ENCODE measurements around the gene KCNK10. TPM values are rescaled to one million over a fixed set of nuclear protein-coding genes. Genes with fewer than 3 reads are reported as not detected.

The KCNK10 gene
- total and polyA plus RNA-seq, 10 of the 15 experiments (the other 5 are each of a cell fraction or from before 2014, with no cell fraction given): 0.01 to 0.06 (median 0.02) TPM; not detected in 7

DNA sequence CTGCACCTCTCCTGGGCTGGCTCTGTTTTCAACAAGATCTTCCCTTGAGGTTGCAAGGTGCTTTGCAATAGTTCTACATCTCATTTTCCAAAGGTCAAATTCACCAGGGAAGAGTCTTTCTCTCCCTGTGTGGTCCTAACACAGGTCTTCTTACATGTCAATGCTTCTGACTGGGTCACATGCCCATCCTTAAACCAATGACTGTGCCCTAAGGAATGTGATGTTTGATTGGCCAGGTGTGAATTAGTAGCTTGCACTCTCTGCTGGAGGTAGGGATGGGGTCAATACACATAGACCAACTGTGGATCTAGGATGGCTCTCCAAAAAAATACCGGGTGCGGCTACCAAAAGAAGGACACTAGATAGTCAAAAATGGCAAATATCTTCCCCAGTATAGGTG, 19.9 kb upstream of the KCNK10 start:
- FAIRE-seq (no peak), ATAC-seq (no peak), DNase-seq (ENCODE audit: low read depth, low spot score) (no peak)
- WGBS (ENCODE audit: insufficient coverage, insufficient replicate concordance, low lambda C conversion rate, missing lambda C conversion rate): 50% methylated on average over 2 of the region's 2 CpGs
- ChIA-PET RAD21 (ENCODE audit: unreplicated experiment) (no interaction called here), CTCF (no interaction called here), SMC1A (ENCODE audit: uncharacterized antibody, unreplicated experiment) (no interaction called here), POLR2A (no interaction called here)
- Histone ChIP-seq H3K9me3 (replicated peaks; ENCODE audit: control insufficient read depth, insufficient read depth, low read length) (no peaks in the 10 kb centered on the region), H3K27ac (ENCODE audit: control insufficient read depth, insufficient read depth) (no peak overlapping the region), H3K79me2 (ENCODE audit: control insufficient read depth, insufficient read depth, low read length) (no peaks in the 10 kb centered on the region), H3K4me2 (ENCODE audit: control insufficient read depth, insufficient read depth) (no peak overlapping the region), H2AFZ (ENCODE audit: control insufficient read depth, low read depth, low read length) (no peak overlapping the region), H3K27me3 (replicated peaks in 1 of 2; ENCODE audit: control insufficient read depth in 2 of 2, insufficient read depth in 2 of 2, low read length in 1 of 2) (no peaks in the 10 kb centered on the region), H3K4me1 (ENCODE audit: control insufficient read depth, insufficient read depth, low read length) (no peaks in the 10 kb centered on the region), H3K4me3 (no peak overlapping the region), H4K20me1 (ENCODE audit: control insufficient read depth, insufficient read depth) (no peaks in the 10 kb centered on the region), H3K36me3 (ENCODE audit: control insufficient read depth in 2 of 2, insufficient read depth in 2 of 2, low read length in 1 of 2) (no peaks in the 10 kb centered on the region), H3K9ac (ENCODE audit: control insufficient read depth, insufficient read depth, low read length) (no peak overlapping the region)
- intact Hi-C loops (cut with micrococcal nuclease; ENCODE audit: unreplicated experiment): no loop called here
- TF ChIP-seq, protein P1, sequence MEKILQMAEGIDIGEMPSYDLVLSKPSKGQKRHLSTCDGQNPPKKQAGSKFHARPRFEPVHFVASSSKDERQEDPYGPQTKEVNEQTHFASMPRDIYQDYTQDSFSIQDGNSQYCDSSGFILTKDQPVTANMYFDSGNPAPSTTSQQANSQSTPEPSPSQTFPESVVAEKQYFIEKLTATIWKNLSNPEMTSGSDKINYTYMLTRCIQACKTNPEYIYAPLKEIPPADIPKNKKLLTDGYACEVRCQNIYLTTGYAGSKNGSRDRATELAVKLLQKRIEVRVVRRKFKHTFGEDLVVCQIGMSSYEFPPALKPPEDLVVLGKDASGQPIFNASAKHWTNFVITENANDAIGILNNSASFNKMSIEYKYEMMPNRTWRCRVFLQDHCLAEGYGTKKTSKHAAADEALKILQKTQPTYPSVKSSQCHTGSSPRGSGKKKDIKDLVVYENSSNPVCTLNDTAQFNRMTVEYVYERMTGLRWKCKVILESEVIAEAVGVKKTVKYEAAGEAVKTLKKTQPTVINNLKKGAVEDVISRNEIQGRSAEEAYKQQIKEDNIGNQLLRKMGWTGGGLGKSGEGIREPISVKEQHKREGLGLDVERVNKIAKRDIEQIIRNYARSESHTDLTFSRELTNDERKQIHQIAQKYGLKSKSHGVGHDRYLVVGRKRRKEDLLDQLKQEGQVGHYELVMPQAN (conservative IDR thresholded peaks at IDR 0.05): no peak
- TF ChIP-seq ZBTB33 (IDR thresholded peaks at IDR 0.05): no peak
- no peak for TF ChIP-seq NFXL1 (IDR thresholded peaks at IDR 0.05; ENCODE audit: borderline replicate concordance)
- in situ Hi-C loops (cut with MboI): no loop called here
- BruUV-seq (replicated peaks): no TSS peak

GRCh38 chr14:88340357-88340756, 17.3 kb upstream of the KCNK10 start:
- no peak for FAIRE-seq
- intact Hi-C loops (cut with micrococcal nuclease; ENCODE audit: unreplicated experiment): no loop called here
- no peak for TF ChIP-seq ZNF24 (IDR thresholded peaks at IDR 0.05)
- TF ChIP-seq GABPA (IDR thresholded peaks at IDR 0.05; ENCODE audit: low read depth): no peak
- TF ChIP-seq, protein P2, sequence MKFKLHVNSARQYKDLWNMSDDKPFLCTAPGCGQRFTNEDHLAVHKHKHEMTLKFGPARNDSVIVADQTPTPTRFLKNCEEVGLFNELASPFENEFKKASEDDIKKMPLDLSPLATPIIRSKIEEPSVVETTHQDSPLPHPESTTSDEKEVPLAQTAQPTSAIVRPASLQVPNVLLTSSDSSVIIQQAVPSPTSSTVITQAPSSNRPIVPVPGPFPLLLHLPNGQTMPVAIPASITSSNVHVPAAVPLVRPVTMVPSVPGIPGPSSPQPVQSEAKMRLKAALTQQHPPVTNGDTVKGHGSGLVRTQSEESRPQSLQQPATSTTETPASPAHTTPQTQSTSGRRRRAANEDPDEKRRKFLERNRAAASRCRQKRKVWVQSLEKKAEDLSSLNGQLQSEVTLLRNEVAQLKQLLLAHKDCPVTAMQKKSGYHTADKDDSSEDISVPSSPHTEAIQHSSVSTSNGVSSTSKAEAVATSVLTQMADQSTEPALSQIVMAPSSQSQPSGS (IDR thresholded peaks at IDR 0.05; ENCODE audit: low read length): no peak
- no peak for TF ChIP-seq YBX1 (IDR thresholded peaks at IDR 0.05)
- no peak for TF ChIP-seq FOS (IDR thresholded peaks at IDR 0.05; ENCODE audit: borderline replicate concordance, extremely low read depth, insufficient read length)
- TF ChIP-seq, protein P3, sequence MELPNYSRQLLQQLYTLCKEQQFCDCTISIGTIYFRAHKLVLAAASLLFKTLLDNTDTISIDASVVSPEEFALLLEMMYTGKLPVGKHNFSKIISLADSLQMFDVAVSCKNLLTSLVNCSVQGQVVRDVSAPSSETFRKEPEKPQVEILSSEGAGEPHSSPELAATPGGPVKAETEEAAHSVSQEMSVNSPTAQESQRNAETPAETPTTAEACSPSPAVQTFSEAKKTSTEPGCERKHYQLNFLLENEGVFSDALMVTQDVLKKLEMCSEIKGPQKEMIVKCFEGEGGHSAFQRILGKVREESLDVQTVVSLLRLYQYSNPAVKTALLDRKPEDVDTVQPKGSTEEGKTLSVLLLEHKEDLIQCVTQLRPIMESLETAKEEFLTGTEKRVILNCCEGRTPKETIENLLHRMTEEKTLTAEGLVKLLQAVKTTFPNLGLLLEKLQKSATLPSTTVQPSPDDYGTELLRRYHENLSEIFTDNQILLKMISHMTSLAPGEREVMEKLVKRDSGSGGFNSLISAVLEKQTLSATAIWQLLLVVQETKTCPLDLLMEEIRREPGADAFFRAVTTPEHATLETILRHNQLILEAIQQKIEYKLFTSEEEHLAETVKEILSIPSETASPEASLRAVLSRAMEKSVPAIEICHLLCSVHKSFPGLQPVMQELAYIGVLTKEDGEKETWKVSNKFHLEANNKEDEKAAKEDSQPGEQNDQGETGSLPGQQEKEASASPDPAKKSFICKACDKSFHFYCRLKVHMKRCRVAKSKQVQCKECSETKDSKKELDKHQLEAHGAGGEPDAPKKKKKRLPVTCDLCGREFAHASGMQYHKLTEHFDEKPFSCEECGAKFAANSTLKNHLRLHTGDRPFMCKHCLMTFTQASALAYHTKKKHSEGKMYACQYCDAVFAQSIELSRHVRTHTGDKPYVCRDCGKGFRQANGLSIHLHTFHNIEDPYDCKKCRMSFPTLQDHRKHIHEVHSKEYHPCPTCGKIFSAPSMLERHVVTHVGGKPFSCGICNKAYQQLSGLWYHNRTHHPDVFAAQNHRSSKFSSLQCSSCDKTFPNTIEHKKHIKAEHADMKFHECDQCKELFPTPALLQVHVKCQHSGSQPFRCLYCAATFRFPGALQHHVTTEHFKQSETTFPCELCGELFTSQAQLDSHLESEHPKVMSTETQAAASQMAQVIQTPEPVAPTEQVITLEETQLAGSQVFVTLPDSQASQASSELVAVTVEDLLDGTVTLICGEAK (IDR thresholded peaks at IDR 0.05; ENCODE audit: borderline replicate concordance): no peak

More at GRCh38 chr14:88340357-88340756, 17.3 kb upstream of the KCNK10 start:
- Histone ChIP-seq H3K4me2 (ENCODE audit: control insufficient read depth, insufficient read depth) (no peak overlapping the region), H3K79me2 (ENCODE audit: control insufficient read depth, insufficient read depth, low read length) (no peaks in the 10 kb centered on the region), H3K4me3 (no peak overlapping the region), H3K27me3 (replicated peaks in 1 of 2; ENCODE audit: control insufficient read depth in 2 of 2, insufficient read depth in 2 of 2, low read length in 1 of 2) (no peaks in the 10 kb centered on the region), H3K27ac (ENCODE audit: control insufficient read depth, insufficient read depth) (no peak overlapping the region), H2AFZ (ENCODE audit: control insufficient read depth, low read depth, low read length) (no peak overlapping the region), H4K20me1 (ENCODE audit: control insufficient read depth, insufficient read depth) (no peaks in the 10 kb centered on the region), H3K9ac (ENCODE audit: control insufficient read depth, insufficient read depth, low read length) (no peak overlapping the region), H3K9me3 (replicated peaks; ENCODE audit: control insufficient read depth, insufficient read depth, low read length) (no peaks in the 10 kb centered on the region), H3K36me3 (ENCODE audit: control insufficient read depth in 2 of 2, insufficient read depth in 2 of 2, low read length in 1 of 2) (no peaks in the 10 kb centered on the region), H3K4me1 (ENCODE audit: control insufficient read depth, insufficient read depth, low read length) (no peaks in the 10 kb centered on the region)
- in situ Hi-C loops (cut with MboI): no loop called here
- DNase-seq (ENCODE audit: low read depth, low spot score) (no peak), ATAC-seq (no peak)
- no TSS peak for BruUV-seq (replicated peaks)
- CTCF ChIA-PET: no interaction called here
- POLR2A ChIA-PET: no interaction called here
- RAD21 ChIA-PET (ENCODE audit: unreplicated experiment): no interaction called here
- SMC1A ChIA-PET (ENCODE audit: uncharacterized antibody, unreplicated experiment): no interaction called here
